Stimulated activated CD4-positive, alpha-beta T cell treated with anti-CD3 and anti-CD28 coated beads, Interleukin-4, amount 100 ng/mL, for 24 hours (primary cell): ENCODE data around the gene ATXN7L3.
"Not testable (repeated sequence)": the region's sequence is repeated elsewhere in the genome, so short reads cannot be mapped to it uniquely, and the experiment has no call there.

Experiments
- DNase-seq: peaks from one replicate; pipeline ENCODE4 v3.0.0-alpha.2; 2020

The ATXN7L3 gene, protein sequence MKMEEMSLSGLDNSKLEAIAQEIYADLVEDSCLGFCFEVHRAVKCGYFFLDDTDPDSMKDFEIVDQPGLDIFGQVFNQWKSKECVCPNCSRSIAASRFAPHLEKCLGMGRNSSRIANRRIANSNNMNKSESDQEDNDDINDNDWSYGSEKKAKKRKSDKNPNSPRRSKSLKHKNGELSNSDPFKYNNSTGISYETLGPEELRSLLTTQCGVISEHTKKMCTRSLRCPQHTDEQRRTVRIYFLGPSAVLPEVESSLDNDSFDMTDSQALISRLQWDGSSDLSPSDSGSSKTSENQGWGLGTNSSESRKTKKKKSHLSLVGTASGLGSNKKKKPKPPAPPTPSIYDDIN

GRCh38 chr17:44199553-44200477, at the start of gene ATXN7L3:
Gene ATXN7L3, minus strand, starts transcription at chr17:44199884. Its CDS starts 1,814 bp downstream, at chr17:44198070.
- peak; percentile 99 for DNase-seq

- DNase-seq = no peak
These were observed 48.4 kb upstream of the ATXN7L3 start for GRCh38 chr17:44247876-44248736.

DNA sequence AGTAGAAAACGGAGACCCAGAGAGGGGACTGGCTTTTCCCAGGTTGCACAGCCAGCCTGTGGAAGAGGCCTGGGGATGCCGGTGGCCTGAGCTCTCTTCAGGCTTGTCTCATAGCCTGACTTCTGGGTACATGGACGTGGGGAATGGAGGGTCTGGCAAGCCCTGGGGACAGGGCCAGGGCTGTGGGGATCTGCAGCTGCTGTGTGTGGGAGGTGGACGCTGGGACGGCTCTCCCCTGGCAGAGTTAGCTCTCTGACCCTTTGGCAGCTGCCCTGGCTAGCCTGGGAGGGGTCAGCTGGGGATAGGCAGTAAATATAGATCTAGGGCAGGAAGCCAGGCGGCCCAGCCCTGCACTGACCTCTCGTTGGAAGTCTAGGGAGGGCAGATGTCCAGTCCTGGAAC, 47.8 kb upstream of the ATXN7L3 start:
- no peak for DNase-seq

DNA sequence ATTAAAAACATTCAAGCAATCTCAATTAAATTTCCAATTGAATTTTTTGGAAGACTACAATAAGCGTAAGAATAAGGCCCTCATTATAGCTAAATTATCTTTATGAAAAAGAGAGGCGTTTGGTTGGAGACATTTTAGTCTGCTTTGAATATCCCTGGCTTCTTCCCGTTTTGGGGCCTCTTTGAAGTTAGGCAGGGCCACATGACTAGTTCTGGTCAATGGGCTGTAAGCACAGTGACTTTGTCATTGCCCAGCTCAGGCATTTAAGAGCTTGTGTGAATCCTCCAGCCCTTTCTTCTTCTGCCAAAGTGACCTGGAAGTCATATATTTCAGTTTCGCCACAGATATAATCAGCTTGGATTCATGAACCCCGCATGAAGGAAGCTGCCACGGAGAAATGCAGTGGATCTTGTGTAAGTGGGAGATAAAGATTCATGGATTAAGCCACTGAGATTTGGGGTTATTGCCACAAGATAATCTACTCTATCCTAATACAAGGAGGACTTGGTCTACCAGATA, 41.5 kb upstream of the ATXN7L3 start:
- DNase-seq = no peak

- not testable (repeated sequence) for DNase-seq
These were observed 38.2 kb upstream of the ATXN7L3 start for GRCh38 chr17:44237886-44238285.

DNA sequence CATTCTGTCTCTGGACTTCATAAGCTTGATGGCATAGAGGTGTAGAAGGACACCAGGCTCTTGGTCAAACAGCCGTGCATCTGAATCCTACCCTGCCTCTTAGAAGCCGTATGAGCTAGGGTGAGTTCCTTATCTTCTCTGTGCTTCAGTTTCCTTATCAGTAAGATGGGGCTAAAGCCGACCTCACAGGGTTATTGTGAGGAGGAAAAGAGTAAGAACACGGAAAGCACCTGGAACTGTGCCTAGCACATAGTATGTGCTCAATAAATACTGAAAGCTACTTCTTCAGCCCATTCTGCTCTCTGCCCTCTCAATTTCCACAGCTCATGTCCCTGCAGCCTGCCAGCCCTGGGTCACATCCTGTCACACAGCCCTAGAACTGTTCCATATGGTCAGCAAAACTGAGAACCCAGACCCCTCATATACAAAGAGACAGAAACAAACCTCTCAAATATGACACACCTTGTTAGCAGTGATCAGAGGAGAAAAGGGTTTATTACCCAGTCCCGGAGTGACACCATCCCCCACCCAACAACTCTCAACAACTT, 36.8 kb upstream of the ATXN7L3 start:
- no peak for DNase-seq

DNA sequence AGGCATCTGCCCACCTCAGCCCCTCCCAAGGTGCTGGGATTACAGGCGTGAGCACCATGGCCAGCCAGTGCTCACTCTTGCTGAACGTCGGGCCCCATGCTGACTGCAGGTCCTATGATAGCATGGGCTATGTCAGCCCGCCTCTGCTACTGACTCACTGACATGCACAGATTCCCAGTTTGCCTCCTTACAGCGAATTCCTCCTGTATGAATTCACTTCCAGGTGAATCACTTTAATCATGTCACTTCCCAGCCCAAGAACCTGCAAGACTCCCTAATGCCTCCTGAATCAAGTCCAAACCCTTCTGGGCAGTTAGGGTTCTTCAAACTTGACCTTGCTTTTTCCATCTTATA, 35.9 kb upstream of the ATXN7L3 start:
- no peak for DNase-seq

DNA sequence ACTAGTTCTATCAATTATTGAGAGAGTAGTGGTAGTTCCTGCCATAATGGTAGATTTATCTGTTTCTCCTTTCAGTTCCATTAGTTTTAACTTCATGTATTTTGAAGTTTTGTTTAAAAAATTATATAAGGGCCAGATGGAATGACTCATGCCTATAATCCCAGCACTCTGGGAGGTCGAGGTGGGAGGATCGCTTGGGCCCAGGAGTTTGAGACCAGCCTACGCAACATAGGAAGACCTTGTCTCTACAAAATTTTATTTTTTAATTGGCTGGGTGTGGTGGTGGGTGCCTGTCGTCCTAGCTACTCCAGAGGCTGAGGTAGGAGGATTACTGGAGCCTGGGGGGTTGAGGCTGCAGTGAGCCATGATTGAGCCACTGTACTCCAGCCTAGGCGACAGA, 33.9 kb upstream of the ATXN7L3 start:
- no peak for DNase-seq

DNA sequence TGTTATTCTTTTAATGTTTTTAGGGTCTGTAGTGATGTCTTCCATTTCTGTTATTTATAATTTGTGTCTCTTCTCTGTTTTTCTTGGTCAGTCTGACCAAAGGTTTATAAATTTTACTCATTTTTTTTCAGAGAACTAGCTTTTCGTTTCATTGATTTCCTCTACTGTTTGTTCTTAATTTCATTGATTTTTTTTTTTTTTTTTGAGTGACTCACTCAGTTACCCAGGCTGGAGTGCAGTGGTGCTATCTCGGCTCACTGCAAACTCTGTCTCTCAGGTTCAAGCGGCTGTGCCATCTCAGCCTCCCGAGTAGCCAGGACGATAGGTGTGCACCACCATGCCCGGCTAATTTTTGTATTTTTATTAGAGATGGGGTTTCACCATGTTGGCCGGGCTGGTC, 32.4 kb upstream of the ATXN7L3 start:
- DNase-seq = no peak

DNA sequence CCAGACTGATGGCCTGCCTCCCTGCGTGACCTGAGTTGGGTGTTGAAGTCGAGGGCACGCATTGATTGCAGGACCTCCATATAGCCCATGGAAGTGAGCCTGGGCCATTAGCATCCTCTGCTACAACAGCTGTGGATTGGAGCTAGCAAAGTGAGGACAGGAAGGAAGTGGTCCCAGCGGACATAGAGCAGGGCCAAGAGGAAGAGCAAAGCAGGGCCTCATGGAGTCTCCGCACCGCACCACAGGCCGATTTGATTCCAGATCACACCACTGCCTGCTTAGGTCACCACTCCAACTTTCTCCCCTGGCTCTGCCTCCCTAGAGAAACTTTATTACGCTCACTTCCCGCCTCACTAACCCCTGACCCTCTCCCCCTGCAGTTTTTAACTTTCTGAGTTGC, 30.5 kb upstream of the ATXN7L3 start:
- DNase-seq = no peak

DNA sequence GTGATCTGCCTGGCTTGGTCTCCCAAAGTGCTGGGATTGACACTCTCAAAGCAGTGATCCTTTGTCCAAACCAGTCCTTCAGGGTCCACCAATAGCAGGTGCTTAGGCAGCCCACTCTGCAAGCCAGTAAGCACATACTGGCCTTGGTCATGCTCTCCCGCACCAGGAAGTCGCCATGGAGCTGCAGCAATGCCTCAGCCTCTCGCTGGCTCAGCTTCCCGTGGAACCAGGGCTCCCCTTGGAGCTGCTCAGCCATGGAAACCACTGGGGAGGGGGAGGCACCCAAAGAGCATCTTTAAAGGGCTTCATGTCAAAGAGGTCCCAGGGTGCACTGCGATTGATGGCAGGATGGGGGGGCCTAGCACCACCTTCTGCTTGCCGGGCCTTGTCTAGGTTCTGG, 29.4 kb upstream of the ATXN7L3 start:
- DNase-seq = no peak

GRCh38 chr17:44223541-44224071, 23.9 kb upstream of the ATXN7L3 start:
- DNase-seq = no peak

- DNase-seq = peak; percentile 52
These were observed 22.6 kb upstream of the ATXN7L3 start for GRCh38 chr17:44222112-44222869.

GRCh38 chr17:44221862-44222111, 22.1 kb upstream of the ATXN7L3 start:
- DNase-seq = no peak

GRCh38 chr17:44221084-44221861, 21.6 kb upstream of the ATXN7L3 start:
- DNase-seq = peak; percentile 70

DNA sequence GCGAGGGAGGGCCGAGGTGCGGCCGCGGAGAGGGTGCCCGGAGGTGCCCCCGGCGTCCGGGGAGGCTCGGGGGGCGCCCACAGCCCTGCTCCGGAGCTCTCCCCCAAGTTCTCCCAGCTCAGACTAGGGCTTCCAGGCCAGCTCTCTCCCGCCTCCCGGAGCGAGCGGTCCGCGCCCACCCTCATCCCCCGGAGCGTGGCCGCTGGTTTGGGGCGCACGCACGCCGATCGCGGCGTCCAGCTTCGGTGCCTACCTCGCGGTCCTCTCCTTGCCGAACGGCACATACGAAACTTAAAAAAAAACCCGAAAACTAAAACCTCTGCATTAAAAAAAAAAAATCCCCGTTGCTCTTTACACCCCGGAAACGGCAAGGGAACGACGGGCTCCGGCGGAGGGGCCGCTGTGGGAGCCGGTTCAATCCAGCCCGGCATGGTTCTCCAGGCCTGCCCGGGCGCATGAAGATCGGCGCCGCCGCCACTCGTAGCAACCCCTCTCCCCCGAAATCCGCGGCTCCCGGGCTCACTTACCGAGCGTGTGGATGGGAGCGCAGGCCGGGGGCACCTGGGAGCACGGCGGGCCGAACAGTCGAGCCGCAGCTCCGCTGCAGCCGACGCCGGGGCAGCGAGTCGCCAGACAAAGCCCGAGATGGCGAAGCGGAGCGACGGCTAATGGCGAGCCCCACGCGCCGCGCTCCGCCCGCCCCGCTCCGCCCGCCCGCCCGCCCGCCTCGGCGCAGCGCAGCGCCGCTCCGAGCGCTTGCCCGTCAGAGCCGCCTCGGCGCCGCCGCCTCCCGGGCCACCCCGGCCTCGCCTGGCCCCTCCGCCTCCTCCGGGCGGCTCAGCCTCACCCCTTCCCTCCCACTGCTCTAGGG, 20.8 kb upstream of the ATXN7L3 start:
- peak; percentile 61 for DNase-seq

- peak; percentile 68 for DNase-seq
These were observed 20.0 kb upstream of the ATXN7L3 start, which contains the start of gene UBTF for GRCh38 chr17:44219616-44220212. Gene UBTF, minus strand, starts transcription at chr17:44219675. Its CDS starts 1,446 bp downstream, at chr17:44218229.

DNA sequence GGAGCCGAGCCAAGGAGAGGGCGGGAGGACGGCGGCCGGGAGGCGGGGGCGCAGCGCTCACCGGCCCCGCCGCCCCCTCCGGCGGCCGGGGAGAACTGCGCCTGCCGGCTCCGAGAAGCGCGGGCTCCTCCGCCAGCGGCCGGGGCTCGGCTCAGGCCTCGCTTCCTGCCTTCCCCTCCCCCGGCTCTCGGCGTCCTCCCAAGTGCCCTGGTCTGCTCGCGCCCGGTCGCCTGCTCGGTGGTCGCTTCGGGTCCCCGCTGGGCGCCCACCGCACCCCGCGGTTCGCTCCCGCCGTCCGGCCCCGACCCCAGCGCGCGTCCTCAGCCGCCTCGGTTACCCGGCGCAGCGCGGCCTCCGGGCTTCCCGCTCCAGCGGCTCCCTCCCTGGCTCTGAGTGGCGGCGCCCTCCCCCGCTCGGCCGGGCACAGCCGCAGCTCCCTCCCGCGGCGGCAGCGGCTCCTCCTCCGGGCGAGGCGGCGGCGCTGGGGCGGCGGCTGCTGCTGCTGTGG, 19.5 kb upstream of the ATXN7L3 start:
- peak; percentile 68 for DNase-seq
